Loucy (cell line): ENCODE results near the gene CLCN6.

Source experiments
- H2AFZ ChIP-seq: fragments of 200-600 bp; sonication (generic); 2 replicates; pipeline ENCODE4 v1.6.0; 2016; ENCODE audit warnings: antibody characterized with exemption, mild to moderate bottlenecking, low read length, moderate library complexity
- H3F3A ChIP-seq: fragments of 200-600 bp; 2 replicates; pipeline ENCODE4 v1.6.0; 2016; ENCODE audit warnings: antibody characterized with exemption, low read depth, mild to moderate bottlenecking
- H3K27me3 ChIP-seq: fragments of 200-600 bp; sonication (generic); 2 replicates; pipeline ENCODE4 v1.6.1; 2014; ENCODE audit warnings: low read length, mild to moderate bottlenecking; ENCODE audit not compliant: insufficient read depth, poor library complexity, severe bottlenecking
- H3K36me3 ChIP-seq: fragments of 200-600 bp; sonication (generic); 2 replicates; pipeline ENCODE4 v1.6.1; 2016; ENCODE audit warnings: low read length; ENCODE audit not compliant: insufficient read depth
- H3K4me1 ChIP-seq: fragments of 200-600 bp; sonication (generic); 2 replicates; pipeline ENCODE4 v1.5.1; 2014; ENCODE audit warnings: low read length, mild to moderate bottlenecking; ENCODE audit not compliant: insufficient read depth, poor library complexity, severe bottlenecking
- H3K4me2 ChIP-seq: fragments of 200-600 bp; sonication (generic); 2 replicates; pipeline ENCODE4 v1.6.0; 2014; ENCODE audit warnings: antibody characterized with exemption, low read length, low read depth, mild to moderate bottlenecking; ENCODE audit not compliant: poor library complexity, severe bottlenecking
- H3K4me3 ChIP-seq: fragments of 200-600 bp; sonication (generic); 2 replicates; pipeline ENCODE4 v1.5.1; 2014; ENCODE audit warnings: low read length, mild to moderate bottlenecking, mixed read lengths; ENCODE audit not compliant: poor library complexity, severe bottlenecking
- H3K79me2 ChIP-seq: fragments of 200-600 bp; sonication (generic); 2 replicates; pipeline ENCODE4 v1.6.1; 2014; ENCODE audit warnings: low read length; ENCODE audit not compliant: insufficient read depth
- H3K9ac ChIP-seq: fragments of 200-600 bp; sonication (generic); 2 replicates; pipeline ENCODE4 v1.6.0; 2014; ENCODE audit warnings: mild to moderate bottlenecking, low read depth, low read length, moderate library complexity; ENCODE audit not compliant: poor library complexity, severe bottlenecking
- H3K9me2 ChIP-seq: fragments of 200-600 bp; sonication (generic); replicated peaks from 2 replicates; pipeline ENCODE4 v1.6.1; 2016; ENCODE audit warnings: low read depth, low read length, mixed read lengths
- H3K9me3 ChIP-seq: fragments of 200-600 bp; sonication (generic); 2 replicates; pipeline ENCODE4 v1.6.1; 2014; ENCODE audit warnings: mild to moderate bottlenecking, antibody characterized with exemption, low read length, low read depth; ENCODE audit not compliant: insufficient read depth
- H4K20me1 ChIP-seq: fragments of 200-600 bp; sonication (generic); 2 replicates; pipeline ENCODE4 v1.6.0; 2014; ENCODE audit warnings: antibody characterized with exemption, low read length, mild to moderate bottlenecking; ENCODE audit not compliant: insufficient read depth, poor library complexity, severe bottlenecking
- CTCF ChIP-seq: fragments of 200-600 bp; sonication (generic); conservative IDR thresholded peaks from 2 replicates; pipeline ENCODE4 v1.5.1; 2014; ENCODE audit warnings: mild to moderate bottlenecking, antibody characterized with exemption, low read length
- EZH2phosphoT487 ChIP-seq: fragments of 200-600 bp; IDR thresholded peaks from 2 replicates; pipeline ENCODE4 v1.6.1; 2018; ENCODE audit warnings: antibody characterized with exemption, mild to moderate bottlenecking, moderate library complexity, borderline replicate concordance

The CLCN6 gene

GRCh38 chr1:11823366-11824137 lies 17.6 kb downstream of the CLCN6 start:
- H3K9me2 ChIP-seq, result no peaks in the 10 kb centered on the region
- no peaks in the 10 kb centered on the region for H3K9me3 ChIP-seq
- H3F3A ChIP-seq, result no peaks in the 10 kb centered on the region
- no peaks in the 10 kb centered on the region for H3K79me2 ChIP-seq
- peaks cover 65% of the 10 kb centered on the region; the same call in 1 of the 2 replicates for H3K36me3 ChIP-seq
- no peak overlapping the region for H3K4me3 ChIP-seq
- no peaks in the 10 kb centered on the region for H4K20me1 ChIP-seq
- no peaks in the 10 kb centered on the region for H3K27me3 ChIP-seq
- no peaks in the 10 kb centered on the region for H3K4me1 ChIP-seq
- H3K4me2 ChIP-seq, result no peak overlapping the region
- no peak overlapping the region for H2AFZ ChIP-seq
- no peak overlapping the region for H3K9ac ChIP-seq
- no peak for TF ChIP-seq EZH2phosphoT487
- TF ChIP-seq CTCF, result no peak

- Histone ChIP-seq H3K27me3 (no peaks in the 10 kb centered on the region), H3K4me2 (no peak overlapping the region), H3K36me3 (peaks cover 65% of the 10 kb centered on the region; the same call in 1 of the 2 replicates), H3K4me1 (no peaks in the 10 kb centered on the region), H3K4me3 (no peak overlapping the region), H3K9me3 (no peaks in the 10 kb centered on the region), H3K9ac (no peak overlapping the region), H3K9me2 (no peaks in the 10 kb centered on the region), H2AFZ (no peak overlapping the region), H4K20me1 (no peaks in the 10 kb centered on the region), H3K79me2 (no peaks in the 10 kb centered on the region), H3F3A (no peaks in the 10 kb centered on the region)
- TF ChIP-seq CTCF (no peak), EZH2phosphoT487 (no peak)
Measured at GRCh38 chr1:11825131-11825530, 19.1 kb downstream of the CLCN6 start.

- Histone ChIP-seq H3F3A (no peaks in the 10 kb centered on the region), H3K4me3 (no peak overlapping the region), H3K4me1 (no peaks in the 10 kb centered on the region), H3K79me2 (no peaks in the 10 kb centered on the region), H3K9me3 (no peaks in the 10 kb centered on the region), H3K4me2 (no peak overlapping the region), H2AFZ (no peak overlapping the region), H3K9me2 (no peaks in the 10 kb centered on the region), H3K36me3 (peaks cover 72% of the 10 kb centered on the region; the same call in 1 of the 2 replicates), H3K9ac (no peak overlapping the region), H4K20me1 (no peaks in the 10 kb centered on the region), H3K27me3 (no peaks in the 10 kb centered on the region)
- TF ChIP-seq CTCF, result no peak
- TF ChIP-seq EZH2phosphoT487, result no peak
Measured at GRCh38 chr1:11826946-11827345, 21.0 kb downstream of the CLCN6 start.
